GM13976 (cell line): ENCODE data around the gene PNPLA4.

Experiments
- DNase-seq: peaks from one replicate; pipeline ENCODE4 v3.0.0; 2012; ENCODE audit warnings: low spot score
- CTCF ChIP-seq: IDR thresholded peaks from 2 replicates; pipeline ENCODE4 v1.5.1; 2012; ENCODE audit warnings: borderline replicate concordance, mild to moderate bottlenecking; ENCODE audit not compliant: insufficient read depth; ENCODE audit errors: extremely low read depth, missing control alignments, control extremely low read depth
- in situ Hi-C: fragments of 300-500 bp; cut with MboI; formaldehyde crosslinking; loops from one replicate; pipeline ENCODE4 v1.12.0; 2022; ENCODE audit warnings: low sequenced_read_pairs, mixed read lengths, inconsistent platforms; ENCODE audit not compliant: unreplicated experiment

The PNPLA4 gene

DNA sequence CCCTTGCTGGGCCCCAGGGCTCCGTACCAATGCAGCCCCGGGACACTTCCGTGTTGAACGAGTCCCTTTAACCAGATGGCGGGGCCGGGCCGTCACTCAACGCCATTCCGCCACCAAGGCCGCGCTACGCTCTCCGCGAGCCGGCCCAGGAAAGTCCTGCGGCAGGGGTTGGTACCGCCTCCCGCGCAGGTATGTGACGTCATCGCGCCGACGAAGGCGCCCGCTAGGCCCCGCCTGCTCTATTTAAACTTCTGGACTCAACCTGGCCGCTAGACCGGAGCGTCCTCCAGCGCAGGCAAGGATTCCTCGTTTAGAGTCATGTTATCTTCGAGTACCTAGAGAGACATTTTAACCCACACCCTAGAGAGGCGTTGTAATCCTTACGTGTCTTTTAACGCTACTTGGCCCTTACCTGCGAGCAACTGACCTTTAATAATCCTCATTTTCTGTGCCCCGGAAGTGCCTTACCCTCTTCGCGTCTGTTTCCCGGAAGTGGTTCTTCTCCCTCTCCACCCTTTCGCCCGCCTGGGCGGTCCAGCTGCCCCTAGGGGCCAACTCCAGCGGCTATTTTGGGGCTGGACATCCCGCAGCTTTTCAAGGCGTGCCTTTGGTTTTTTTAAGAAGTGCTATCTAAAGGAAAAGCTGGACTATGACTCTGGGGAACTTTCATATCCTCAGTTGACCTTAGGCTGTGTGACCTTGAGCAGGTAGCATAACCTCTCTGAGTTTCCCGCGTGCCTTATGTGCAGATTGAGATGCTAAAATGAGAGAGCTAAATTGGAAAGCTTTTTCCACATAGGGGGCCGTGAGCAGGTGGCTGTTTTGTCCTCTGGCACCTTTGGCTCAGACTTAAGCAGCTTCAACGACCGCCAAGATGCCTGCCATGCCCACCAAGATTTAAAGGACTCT is at the start of gene PNPLA4:
Gene PNPLA4 (minus strand): TSS at position 155 of the 909 bp plus-strand sequence. CDS start 1,294 bp downstream, outside the sequence.
- TF ChIP-seq CTCF, result peak; percentile 19
- in situ Hi-C loops, result loop anchor here (25.0 kb wide), 1 partner anchor 840 kb away; no protein-coding TSS in a partner anchor
- DNase-seq, result peak; percentile 88

- in situ Hi-C loops, result no loop called here
- no peak for TF ChIP-seq CTCF
- DNase-seq, result no peak
Measured at GRCh38 chrX:7972586-7972985, 45.4 kb upstream of the PNPLA4 start.

DNA sequence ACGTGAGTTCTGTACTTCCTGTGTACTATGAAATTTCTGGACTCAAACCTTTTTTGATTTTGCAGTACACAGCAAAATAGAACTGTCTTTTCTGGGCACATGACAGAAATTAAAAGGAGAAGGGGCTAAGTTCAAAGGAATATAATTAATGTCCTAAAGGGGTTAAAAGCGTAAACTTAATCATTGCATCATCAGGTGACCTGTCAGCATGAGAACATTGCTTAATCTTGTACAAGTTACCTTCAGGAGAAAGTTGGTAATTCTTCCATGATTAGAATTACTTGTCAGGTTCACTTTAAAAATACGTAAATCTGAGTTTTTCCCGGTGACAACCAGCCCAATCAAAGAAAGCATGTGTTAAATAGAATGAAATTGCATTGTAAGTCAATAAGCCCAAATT is 43.2 kb upstream of the PNPLA4 start:
- no peak for DNase-seq
- in situ Hi-C loops, result no loop called here
- TF ChIP-seq CTCF, result no peak

DNA sequence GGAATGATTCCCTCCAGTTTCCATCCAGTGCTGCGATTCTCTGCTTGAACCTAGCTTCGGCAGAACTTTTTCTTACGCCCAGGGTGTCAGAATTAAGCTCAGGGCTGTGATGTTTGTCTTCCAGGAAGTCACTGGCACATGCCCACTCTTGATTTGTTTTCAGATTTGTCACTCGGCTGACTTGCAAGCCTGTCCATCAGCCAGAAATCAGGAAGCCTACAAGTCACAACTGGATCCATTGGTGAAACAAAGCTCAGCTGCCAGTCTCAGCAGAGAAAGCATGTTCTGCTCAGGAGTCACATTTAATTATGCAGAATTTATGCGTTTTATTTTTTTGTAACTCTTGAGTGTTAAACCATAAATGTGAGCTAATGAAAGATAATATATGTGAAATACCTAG is 38.2 kb upstream of the PNPLA4 start:
- in situ Hi-C loops, result no loop called here
- DNase-seq, result no peak
- no peak for TF ChIP-seq CTCF

DNA sequence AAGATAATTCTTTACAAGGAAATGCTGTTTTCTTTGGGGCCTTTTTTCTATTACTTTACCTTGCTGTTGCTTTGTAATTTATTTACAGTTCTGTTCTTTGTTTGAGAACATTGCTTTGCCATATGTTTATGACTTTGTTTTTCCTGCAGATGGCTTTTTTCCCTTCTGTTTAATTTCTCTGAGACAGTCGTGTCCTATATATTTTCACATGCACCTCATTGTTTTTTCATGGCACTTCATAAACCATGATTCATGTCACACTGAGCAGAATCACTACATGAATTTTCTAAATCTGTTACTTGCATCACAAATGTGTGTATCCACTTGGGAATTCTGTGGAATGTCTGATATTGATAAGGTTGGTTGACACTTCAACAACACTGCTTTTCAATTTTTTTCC is 33.0 kb upstream of the PNPLA4 start:
- no peak for DNase-seq
- TF ChIP-seq CTCF, result no peak
- in situ Hi-C loops, result no loop called here

DNA sequence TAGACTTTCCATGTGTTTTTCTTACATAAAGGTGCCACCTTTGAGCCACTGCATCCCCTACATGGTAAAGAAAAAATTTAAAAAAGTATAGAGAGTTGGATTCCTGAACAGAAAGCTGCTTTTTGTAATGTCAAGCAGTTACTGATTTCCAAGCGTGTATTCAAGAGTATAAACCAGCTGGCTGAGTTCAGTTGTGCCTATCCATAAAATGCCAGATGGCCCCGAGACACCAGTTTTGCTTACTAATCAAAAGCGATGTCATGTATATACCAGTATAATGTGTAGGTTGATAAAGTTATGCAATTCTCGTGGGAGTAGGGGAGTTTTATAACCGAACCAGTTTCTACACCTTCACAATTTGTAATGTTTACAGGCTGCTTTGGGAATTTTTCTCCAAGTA is 26.2 kb upstream of the PNPLA4 start:
- no peak for TF ChIP-seq CTCF
- DNase-seq, result no peak
- in situ Hi-C loops, result no loop called here
